CD14-positive monocyte (primary cell): ENCODE measurements around the gene CNTN5. TPM values are rescaled to one million over a fixed set of nuclear protein-coding genes. Genes with fewer than 3 reads are reported as not detected.

Source experiments
- DNase-seq, 3 donors: peaks; one replicate each; pipeline ENCODE4 v3.0.0-alpha.2; 2011 to 2022
- H2AFZ ChIP-seq: 2 replicates; pipeline ENCODE4 v1.6.0; 2012; ENCODE audit warnings: mild to moderate bottlenecking, low read depth, low read length, inconsistent platforms; ENCODE audit not compliant: insufficient read depth, poor library complexity, severe bottlenecking
- H3K27ac ChIP-seq, 2 donors: 1 replicate in 1 of 2; 2 replicates in 1 of 2; pipeline ENCODE4 v1.5.1; 2012 to 2013; ENCODE audit warnings: low read length in 2 of 2, control low read depth in 1 of 2, inconsistent platforms in 1 of 2, low read depth in 1 of 2, mild to moderate bottlenecking in 1 of 2
- H3K27me3 ChIP-seq, 2 donors: one replicate each; pipeline versions ENCODE4 v1.6.0 to v1.6.1; 2011 to 2013; ENCODE audit warnings: low read length in 2 of 2; ENCODE audit not compliant: control insufficient read depth in 2 of 2, insufficient read depth in 2 of 2
- H3K36me3 ChIP-seq, 2 donors: replicated peaks in 1 of 2; 1 replicate in 1 of 2; 2 replicates in 1 of 2; pipeline versions ENCODE4 v1.5.1 to v1.6.1; 2012 to 2013; ENCODE audit warnings: low read length in 2 of 2, control low read depth in 1 of 2, inconsistent platforms in 1 of 2, mild to moderate bottlenecking in 1 of 2; ENCODE audit not compliant: insufficient read depth in 2 of 2, control insufficient read depth in 1 of 2
- H3K4me1 ChIP-seq, 2 donors: 1 replicate in 1 of 2; 2 replicates in 1 of 2; pipeline versions ENCODE4 v1.5.1 to v1.6.1; 2012 to 2013; ENCODE audit warnings: low read length in 2 of 2, control low read depth in 1 of 2, inconsistent platforms in 1 of 2, mild to moderate bottlenecking in 1 of 2, moderate library complexity in 1 of 2; ENCODE audit not compliant: insufficient read depth in 2 of 2, control insufficient read depth in 1 of 2
- H3K4me2 ChIP-seq: replicated peaks from 2 replicates; pipeline ENCODE3; 2012; ENCODE audit warnings: low read length, moderate library complexity, mild to moderate bottlenecking; ENCODE audit not compliant: poor library complexity, severe bottlenecking; ENCODE audit errors: extremely low read depth
- H3K4me3 ChIP-seq, 3 experiments: fragments of 200-600 bp in 1 of 3; sonication (generic) in 1 of 3; replicated peaks in 1 of 3; 1 replicate in 2 of 3; 2 replicates in 1 of 3; pipeline ENCODE4 v1.5.1; 2011 to 2013; ENCODE audit warnings: low read length in 3 of 3, mild to moderate bottlenecking in 3 of 3, control low read depth in 2 of 3, low read depth in 2 of 3, inconsistent platforms in 1 of 3, moderate library complexity in 1 of 3
- H3K79me2 ChIP-seq: 2 replicates; pipeline ENCODE4 v1.6.0; 2012; ENCODE audit warnings: mild to moderate bottlenecking, control low read depth, inconsistent platforms, low read length, moderate library complexity; ENCODE audit not compliant: insufficient read depth
- H3K9ac ChIP-seq: 2 replicates; pipeline ENCODE4 v1.6.0; 2017; ENCODE audit warnings: low read length, mild to moderate bottlenecking; ENCODE audit not compliant: insufficient read depth, poor library complexity, severe bottlenecking
- H3K9me3 ChIP-seq, 2 donors: replicated peaks in 1 of 2; 1 replicate in 1 of 2; 2 replicates in 1 of 2; pipeline versions ENCODE4 v1.5.1 to v1.6.1; 2012 to 2013; ENCODE audit warnings: low read length in 2 of 2, control low read depth in 1 of 2; ENCODE audit not compliant: control insufficient read depth in 1 of 2, insufficient read depth in 1 of 2
- H4K20me1 ChIP-seq: 2 replicates; pipeline ENCODE4 v1.6.0; 2012; ENCODE audit warnings: mild to moderate bottlenecking, low read length, control low read depth, moderate library complexity; ENCODE audit not compliant: insufficient read depth
- H3K27ac Mint-ChIP-seq, 7 donors: one replicate each; pipeline ENCODE4 v1.8.0; 2020; ENCODE audit warnings: mild to moderate bottlenecking in 7 of 7, mixed read lengths in 7 of 7, moderate library complexity in 6 of 7, inconsistent platforms in 2 of 7
- H3K27me3 Mint-ChIP-seq, 3 donors: one replicate each; pipeline ENCODE4 v1.8.0; 2021 to 2022; ENCODE audit warnings: low read depth in 3 of 3, mild to moderate bottlenecking in 3 of 3, mixed read lengths in 3 of 3, moderate library complexity in 3 of 3, inconsistent platforms in 1 of 3
- H3K36me3 Mint-ChIP-seq, 2 donors: one replicate each; pipeline ENCODE4 v1.8.0; 2020; ENCODE audit warnings: mixed read lengths in 2 of 2, inconsistent platforms in 1 of 2, mild to moderate bottlenecking in 1 of 2
- H3K4me1 Mint-ChIP-seq: one replicate; pipeline ENCODE4 v1.8.0; 2020; ENCODE audit warnings: mild to moderate bottlenecking, mixed read lengths
- H3K4me3 Mint-ChIP-seq, 2 donors: one replicate each; pipeline ENCODE4 v1.8.0; 2020; ENCODE audit warnings: mild to moderate bottlenecking in 2 of 2, mixed read lengths in 2 of 2, moderate library complexity in 1 of 2
- H3K9me3 Mint-ChIP-seq, 7 donors: one replicate each; pipeline ENCODE4 v1.8.0; 2020 to 2022; ENCODE audit warnings: mixed read lengths in 7 of 7, mild to moderate bottlenecking in 6 of 7, moderate library complexity in 6 of 7, inconsistent platforms in 2 of 7
- WGBS: methylation state at CpG from one replicate; pipeline ENCODE4 v1.1.5; 2013; ENCODE audit warnings: missing lambda C conversion rate; ENCODE audit not compliant: insufficient coverage; 5-methylcytosine and 5-hydroxymethylcytosine counted together
- intact Hi-C, 2 donors: fragments of 100-400 bp; cut with micrococcal nuclease; formaldehyde crosslinking; loops; one replicate each; pipeline versions ENCODE4 v1.15.0 to v1.15.1; 2023
- polyA plus RNA-seq, 3 donors: library from polyadenylated mRNA; depleted of rRNA in 1 of 3; unstranded in 2 of 3; stranded (reverse) in 1 of 3; fragments of 300-500 nt in 2 of 3; fragments of >200 nt in 1 of 3; fragmentation: Illumina TruSeq in 2 of 3; gene quantifications; 1 replicate in 2 of 3; 2 replicates in 1 of 3; pipeline ENCODE4 v1.2.3, GENCODE V29; 2012 to 2021
- TF ChIP-seq, protein P1 (sequence below): fragments of 200-600 bp; IDR thresholded peaks from one replicate; pipeline ENCODE4 v1.8.0; 2022; ENCODE audit warnings: antibody characterized with exemption, mild to moderate bottlenecking

The CNTN5 gene
- polyA plus RNA-seq, 3 donors: not detected

DNA sequence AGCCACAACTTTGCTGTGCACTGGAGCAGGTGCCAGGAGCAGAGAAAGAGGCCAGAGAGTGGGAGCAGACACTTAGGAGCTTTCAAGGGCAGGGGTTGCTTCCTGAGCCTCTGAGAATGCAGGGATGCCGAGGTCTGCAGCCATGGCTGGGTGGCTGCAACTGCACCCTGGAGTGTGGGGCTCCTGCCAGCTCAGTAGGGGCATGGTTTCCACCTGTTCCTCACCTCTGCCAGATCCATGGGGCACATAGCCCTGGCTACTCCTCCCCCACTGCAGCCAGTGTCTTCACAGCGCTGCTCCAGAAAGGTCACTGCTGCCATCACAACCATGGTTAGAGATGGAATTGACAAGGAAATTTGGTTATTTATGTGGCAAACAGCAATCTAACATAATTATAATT lies 404.8 kb downstream of the CNTN5 start:
- H3K36me3 ChIP-seq: no peaks in the 10 kb centered on the region
- H3K4me3 ChIP-seq: no peak overlapping the region
- H2AFZ ChIP-seq: no peak overlapping the region
- TF ChIP-seq, protein P1, sequence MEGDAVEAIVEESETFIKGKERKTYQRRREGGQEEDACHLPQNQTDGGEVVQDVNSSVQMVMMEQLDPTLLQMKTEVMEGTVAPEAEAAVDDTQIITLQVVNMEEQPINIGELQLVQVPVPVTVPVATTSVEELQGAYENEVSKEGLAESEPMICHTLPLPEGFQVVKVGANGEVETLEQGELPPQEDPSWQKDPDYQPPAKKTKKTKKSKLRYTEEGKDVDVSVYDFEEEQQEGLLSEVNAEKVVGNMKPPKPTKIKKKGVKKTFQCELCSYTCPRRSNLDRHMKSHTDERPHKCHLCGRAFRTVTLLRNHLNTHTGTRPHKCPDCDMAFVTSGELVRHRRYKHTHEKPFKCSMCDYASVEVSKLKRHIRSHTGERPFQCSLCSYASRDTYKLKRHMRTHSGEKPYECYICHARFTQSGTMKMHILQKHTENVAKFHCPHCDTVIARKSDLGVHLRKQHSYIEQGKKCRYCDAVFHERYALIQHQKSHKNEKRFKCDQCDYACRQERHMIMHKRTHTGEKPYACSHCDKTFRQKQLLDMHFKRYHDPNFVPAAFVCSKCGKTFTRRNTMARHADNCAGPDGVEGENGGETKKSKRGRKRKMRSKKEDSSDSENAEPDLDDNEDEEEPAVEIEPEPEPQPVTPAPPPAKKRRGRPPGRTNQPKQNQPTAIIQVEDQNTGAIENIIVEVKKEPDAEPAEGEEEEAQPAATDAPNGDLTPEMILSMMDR: no peak
- WGBS: no CpG with 5 or more reads among the region's 2 CpGs
- peaks cover 6 to 18% of the 10 kb centered on the region in 2 donors for H3K9me3 ChIP-seq
- Mint-ChIP-seq H3K27ac (no peak overlapping the region), H3K4me1 (no peaks in the 10 kb centered on the region), H3K4me3 (no peak overlapping the region), H3K27me3 (no peaks in the 10 kb centered on the region), H3K9me3 (peaks cover 0 to 12% (median 6%) of the 10 kb centered on the region in 7 donors), H3K36me3 (no peaks in the 10 kb centered on the region)
- H3K9ac ChIP-seq: no peak overlapping the region
- no peaks in the 10 kb centered on the region for H4K20me1 ChIP-seq
- H3K4me2 ChIP-seq: no peak overlapping the region
- H3K79me2 ChIP-seq: no peaks in the 10 kb centered on the region
- H3K27me3 ChIP-seq: no peaks in the 10 kb centered on the region
- intact Hi-C loops: no loop called here
- no peaks in the 10 kb centered on the region for H3K4me1 ChIP-seq
- no peak overlapping the region for H3K27ac ChIP-seq
- DNase-seq: no peak

- H3K4me3 ChIP-seq: no peak overlapping the region
- Mint-ChIP-seq H3K27me3 (peaks cover 0 to 2% (median 0%) of the 10 kb centered on the region in 3 donors), H3K4me3 (no peak overlapping the region), H3K27ac (no peak overlapping the region), H3K4me1 (no peaks in the 10 kb centered on the region), H3K36me3 (no peaks in the 10 kb centered on the region), H3K9me3 (peaks cover 0 to 4% (median 0%) of the 10 kb centered on the region in 7 donors)
- no peak for DNase-seq
- no peaks in the 10 kb centered on the region for H3K27me3 ChIP-seq
- no peak overlapping the region for H2AFZ ChIP-seq
- H3K9me3 ChIP-seq: no peaks in the 10 kb centered on the region
- TF ChIP-seq, protein P1: no peak
- H3K79me2 ChIP-seq: no peaks in the 10 kb centered on the region
- intact Hi-C loops: no loop called here
- no peak overlapping the region for H3K27ac ChIP-seq
- H3K4me1 ChIP-seq: no peaks in the 10 kb centered on the region
- no peaks in the 10 kb centered on the region for H3K36me3 ChIP-seq
- no peak overlapping the region for H3K9ac ChIP-seq
- no peaks in the 10 kb centered on the region for H4K20me1 ChIP-seq
- WGBS: 100% methylated on average over 1 of the region's 3 CpGs
- H3K4me2 ChIP-seq: no peak overlapping the region
These were observed 411.9 kb downstream of the CNTN5 start for GRCh38 chr11:99432677-99433076.
